GM12864 (cell line): Measurements from ENCODE around the gene CHD5.

Source experiments
- DNase-seq: peaks from one replicate; pipeline ENCODE4 v3.0.0-alpha.2; 2011; ENCODE audit warnings: low read depth
- H3K4me3 ChIP-seq: 2 replicates; pipeline ENCODE4 v1.5.1; 2011; ENCODE audit warnings: mild to moderate bottlenecking, low read depth, low read length, control low read depth
- TF ChIP-seq, protein P1 (sequence below): IDR thresholded peaks from 2 replicates; pipeline ENCODE4 v1.5.1; 2011; ENCODE audit warnings: low read depth, mild to moderate bottlenecking, moderate library complexity, low read length, control low read depth, inconsistent platforms; ENCODE audit errors: missing control alignments

The CHD5 gene

DNA sequence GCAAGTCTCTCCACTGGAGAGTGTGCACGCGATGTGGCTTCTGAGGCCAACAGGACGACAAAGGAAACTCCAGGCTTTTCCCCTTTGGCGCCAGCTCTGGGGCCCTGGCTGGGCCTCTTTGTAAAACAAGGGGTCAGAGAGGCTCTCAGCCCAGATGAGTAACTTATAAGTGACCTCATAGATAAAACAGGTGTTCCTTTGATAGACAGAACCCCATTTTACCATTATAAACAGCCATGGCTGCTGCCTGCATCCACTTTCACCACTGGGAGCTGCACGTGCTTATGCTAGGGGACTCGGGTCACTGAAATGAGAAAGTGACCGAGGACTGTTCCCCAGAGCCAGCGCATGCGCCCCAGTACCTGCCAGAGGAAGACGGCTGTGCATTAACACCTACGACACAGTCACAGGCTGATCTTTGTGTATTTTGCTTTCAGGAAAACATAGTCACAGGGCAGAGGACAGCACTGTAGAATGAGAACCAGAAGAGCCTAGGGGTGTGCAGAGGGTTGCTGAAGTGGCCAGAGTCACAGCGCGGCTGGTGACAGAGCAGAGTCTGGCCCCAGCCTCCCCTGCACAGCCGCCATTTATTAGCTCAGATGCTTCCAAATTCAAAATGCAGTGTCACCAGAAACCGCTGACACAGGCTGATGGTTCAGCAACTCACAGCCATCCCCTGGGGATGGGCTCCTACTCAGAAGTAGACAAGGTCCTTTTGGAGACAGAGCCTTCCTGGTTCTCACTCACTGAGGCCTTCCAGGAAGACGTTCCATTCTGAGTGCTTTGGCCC, 38.4 kb upstream of the CHD5 start:
- no peak for DNase-seq
- TF ChIP-seq, protein P1, sequence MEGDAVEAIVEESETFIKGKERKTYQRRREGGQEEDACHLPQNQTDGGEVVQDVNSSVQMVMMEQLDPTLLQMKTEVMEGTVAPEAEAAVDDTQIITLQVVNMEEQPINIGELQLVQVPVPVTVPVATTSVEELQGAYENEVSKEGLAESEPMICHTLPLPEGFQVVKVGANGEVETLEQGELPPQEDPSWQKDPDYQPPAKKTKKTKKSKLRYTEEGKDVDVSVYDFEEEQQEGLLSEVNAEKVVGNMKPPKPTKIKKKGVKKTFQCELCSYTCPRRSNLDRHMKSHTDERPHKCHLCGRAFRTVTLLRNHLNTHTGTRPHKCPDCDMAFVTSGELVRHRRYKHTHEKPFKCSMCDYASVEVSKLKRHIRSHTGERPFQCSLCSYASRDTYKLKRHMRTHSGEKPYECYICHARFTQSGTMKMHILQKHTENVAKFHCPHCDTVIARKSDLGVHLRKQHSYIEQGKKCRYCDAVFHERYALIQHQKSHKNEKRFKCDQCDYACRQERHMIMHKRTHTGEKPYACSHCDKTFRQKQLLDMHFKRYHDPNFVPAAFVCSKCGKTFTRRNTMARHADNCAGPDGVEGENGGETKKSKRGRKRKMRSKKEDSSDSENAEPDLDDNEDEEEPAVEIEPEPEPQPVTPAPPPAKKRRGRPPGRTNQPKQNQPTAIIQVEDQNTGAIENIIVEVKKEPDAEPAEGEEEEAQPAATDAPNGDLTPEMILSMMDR: no peak

DNA sequence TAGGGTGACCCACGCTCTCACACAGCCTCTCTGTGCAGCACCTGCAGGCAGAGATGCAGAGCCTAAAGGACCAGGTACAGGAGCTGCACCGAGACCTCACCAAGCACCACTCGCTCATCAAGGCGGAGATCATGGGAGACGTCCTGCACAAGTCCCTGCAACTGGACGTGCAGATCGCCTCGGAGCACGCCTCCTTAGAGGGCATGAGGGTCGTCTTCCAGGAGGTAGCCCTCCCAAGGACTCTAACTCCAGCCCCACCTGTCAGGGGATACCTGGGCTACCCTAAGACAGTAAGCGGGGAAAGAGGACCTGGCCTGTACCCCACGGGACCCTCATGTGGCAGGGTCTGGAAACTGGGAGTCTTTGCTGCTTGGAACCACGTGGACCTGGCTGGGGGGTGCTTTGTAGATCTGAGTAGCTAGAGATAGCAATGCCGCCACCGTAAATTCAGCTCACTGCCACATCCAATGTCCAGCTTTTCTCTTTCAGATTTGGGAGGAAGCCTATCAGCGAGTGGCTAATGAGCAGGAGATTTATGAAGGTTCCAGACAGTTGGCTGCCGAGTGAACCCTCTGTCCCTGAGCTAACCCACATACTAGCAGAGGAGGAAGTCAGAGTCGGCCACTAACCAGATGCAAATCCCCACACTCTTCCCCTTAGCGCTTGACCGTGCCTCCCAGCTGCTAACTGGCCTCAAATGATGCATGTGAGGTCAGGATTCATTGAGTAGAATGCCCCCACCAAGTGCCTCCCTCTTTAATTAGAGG, 32.3 kb upstream of the CHD5 start:
- H3K4me3 ChIP-seq: no peak overlapping the region
- TF ChIP-seq, protein P1: no peak
- no peak for DNase-seq

More for the DNA sequence above, 38.4 kb upstream of the CHD5 start:
- H3K4me3 ChIP-seq: no peak overlapping the region

DNA sequence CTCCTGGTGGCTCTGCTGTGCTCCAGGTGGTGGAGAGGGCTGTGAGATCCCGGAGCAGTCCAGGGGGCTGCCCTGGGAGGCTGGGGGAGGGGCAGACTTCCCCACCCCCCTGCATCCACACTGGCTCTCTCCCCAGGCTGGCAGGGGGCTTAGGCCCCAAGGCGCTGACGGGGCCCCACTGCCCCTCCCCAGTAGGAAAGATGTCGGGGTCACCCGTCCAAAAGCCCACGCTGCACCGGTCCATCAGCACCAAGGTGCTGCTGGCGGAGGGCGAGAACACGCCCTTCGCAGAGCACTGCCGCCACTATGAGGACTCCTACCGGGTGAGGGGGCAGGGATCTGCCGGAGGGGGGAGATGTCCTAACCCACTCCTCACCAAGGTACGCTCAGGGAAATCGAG, 31.6 kb upstream of the CHD5 start:
- no peak for DNase-seq
- no peak overlapping the region for H3K4me3 ChIP-seq
- TF ChIP-seq, protein P1: no peak

DNA sequence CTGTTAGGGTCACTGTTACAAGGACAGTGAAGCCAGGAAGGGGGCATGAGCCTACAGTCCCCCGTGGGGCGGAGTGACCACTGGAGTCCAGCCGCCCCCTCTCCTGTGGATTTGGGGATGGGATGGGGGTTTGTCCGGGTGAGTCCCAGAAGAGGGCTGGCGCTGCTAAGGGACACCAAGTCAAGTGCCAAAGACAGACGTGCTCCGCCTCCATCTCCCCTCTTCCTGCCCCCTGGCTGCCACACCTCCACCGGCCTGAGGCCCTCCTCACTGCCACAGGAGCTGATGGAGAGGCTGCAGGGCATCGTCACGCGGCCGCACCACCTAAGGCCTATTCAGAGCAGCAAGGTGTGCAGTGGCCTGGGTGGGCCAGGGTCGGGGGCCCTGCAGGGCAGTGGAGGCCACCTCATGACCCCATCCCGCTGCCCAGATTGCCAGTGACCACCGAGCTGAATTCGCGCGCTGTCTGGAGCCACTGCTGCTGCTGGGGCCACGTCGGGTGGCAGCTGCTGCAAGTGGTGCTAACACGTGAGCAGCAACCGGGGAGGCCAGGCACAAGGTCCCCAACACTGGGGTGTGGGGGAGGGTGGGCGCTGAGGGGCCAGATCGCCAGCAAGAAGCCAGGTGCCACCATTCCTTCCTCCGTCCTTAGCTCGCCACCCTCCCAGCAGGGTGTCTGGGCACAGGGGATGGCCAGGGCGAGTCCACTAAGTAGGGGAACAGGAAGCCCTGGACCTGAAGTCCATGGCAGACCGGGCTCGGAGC, 30.7 kb upstream of the CHD5 start:
- DNase-seq: no peak
- TF ChIP-seq, protein P1: no peak
- H3K4me3 ChIP-seq: no peak overlapping the region

DNA sequence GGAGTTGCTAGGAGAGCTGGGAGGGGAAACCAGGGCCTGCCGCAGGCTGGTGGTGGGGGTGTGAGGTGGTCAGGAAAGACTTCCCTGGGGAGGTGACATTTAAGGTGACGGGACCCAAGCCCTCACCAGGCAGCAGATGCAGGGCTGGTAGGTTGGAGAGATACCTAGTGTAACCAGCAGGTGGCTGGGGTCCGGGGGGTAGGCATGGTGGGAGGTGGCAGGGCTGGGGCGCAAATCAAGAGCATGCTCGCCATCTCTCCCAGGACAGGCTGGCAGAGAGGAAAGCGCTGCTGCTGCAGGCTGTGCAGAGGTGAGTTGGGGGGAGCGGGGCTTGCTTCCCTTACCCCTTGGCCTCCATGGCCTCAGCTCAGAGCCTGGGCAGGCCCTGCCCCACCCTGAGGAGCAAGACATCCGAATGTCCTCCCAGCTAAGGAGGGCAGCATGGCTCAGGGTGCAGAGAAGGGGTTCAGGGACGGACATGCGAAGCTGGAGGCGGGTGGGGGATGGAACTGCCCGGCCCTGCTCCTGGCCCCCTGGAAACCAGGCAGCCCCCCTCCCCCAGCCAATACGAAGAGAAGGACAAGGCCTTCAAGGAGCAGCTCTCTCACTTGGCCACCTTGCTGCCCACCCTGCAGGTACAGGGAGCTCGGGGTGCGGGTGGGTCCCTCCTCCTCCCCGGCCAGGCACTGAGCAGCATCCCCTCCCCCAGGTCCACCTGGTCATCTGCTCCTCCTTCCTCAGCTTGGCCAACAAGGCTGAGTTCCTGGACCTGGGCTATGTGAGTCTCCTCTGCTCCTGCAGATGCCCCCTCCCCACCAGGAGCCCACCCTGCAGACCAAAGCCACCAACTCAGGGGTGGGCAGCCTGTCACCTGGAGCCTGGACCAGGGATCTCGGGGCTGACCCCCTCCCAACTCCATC, 29.8 kb upstream of the CHD5 start:
- TF ChIP-seq, protein P1: peak; percentile 48
- no peak overlapping the region for H3K4me3 ChIP-seq
- no peak for DNase-seq
